GM12873 (cell line): Measurements from ENCODE around the gene ASTN1.

Experiments used
- CTCF ChIP-seq: IDR thresholded peaks from 2 replicates; pipeline ENCODE4 v1.5.1; 2012; ENCODE audit warnings: low read depth, mild to moderate bottlenecking, moderate library complexity, low read length, control low read depth; ENCODE audit not compliant: insufficient read depth; ENCODE audit errors: missing control alignments

The ASTN1 gene

GRCh38 chr1:177053648-177054047, 110.9 kb downstream of the ASTN1 start:
- no peak for TF ChIP-seq CTCF

- TF ChIP-seq CTCF = no peak
Measured at GRCh38 chr1:177048314-177049069, 116.0 kb downstream of the ASTN1 start.

GRCh38 chr1:177045151-177045550, 119.4 kb downstream of the ASTN1 start:
- no peak for TF ChIP-seq CTCF

- no peak for TF ChIP-seq CTCF
Measured at GRCh38 chr1:177044390-177044789, 120.1 kb downstream of the ASTN1 start.

GRCh38 chr1:177043597-177043996, 120.9 kb downstream of the ASTN1 start:
- TF ChIP-seq CTCF = no peak

- no peak for TF ChIP-seq CTCF
Measured at GRCh38 chr1:177035586-177035985, 128.9 kb downstream of the ASTN1 start.

- no peak for TF ChIP-seq CTCF
Measured at GRCh38 chr1:177033628-177034027, 130.9 kb downstream of the ASTN1 start.

GRCh38 chr1:177032434-177032833, 132.1 kb downstream of the ASTN1 start:
- no peak for TF ChIP-seq CTCF
